ENCODE results near the gene DLG3.

DNA sequence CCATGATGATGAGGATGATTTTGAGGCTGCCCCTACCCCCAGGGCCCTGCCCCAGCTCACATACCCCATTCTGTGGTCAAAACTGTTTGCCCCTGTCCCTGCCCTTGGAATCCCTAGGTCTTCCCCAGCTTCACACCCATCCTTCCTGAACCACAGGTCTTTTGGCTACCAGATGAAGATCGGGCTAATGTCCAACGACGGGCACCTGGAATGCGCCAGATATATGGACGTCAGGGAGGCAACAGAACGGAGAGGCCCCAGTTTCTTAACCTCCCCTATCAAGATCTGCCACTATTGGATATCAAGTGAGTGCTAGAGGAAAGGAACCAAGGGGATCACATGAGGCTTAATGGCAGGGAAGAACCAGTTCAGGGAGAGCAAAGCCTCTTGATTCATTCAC lies 14.9 kb upstream of the DLG3 start:
- TF ChIP-seq, protein P1, sequence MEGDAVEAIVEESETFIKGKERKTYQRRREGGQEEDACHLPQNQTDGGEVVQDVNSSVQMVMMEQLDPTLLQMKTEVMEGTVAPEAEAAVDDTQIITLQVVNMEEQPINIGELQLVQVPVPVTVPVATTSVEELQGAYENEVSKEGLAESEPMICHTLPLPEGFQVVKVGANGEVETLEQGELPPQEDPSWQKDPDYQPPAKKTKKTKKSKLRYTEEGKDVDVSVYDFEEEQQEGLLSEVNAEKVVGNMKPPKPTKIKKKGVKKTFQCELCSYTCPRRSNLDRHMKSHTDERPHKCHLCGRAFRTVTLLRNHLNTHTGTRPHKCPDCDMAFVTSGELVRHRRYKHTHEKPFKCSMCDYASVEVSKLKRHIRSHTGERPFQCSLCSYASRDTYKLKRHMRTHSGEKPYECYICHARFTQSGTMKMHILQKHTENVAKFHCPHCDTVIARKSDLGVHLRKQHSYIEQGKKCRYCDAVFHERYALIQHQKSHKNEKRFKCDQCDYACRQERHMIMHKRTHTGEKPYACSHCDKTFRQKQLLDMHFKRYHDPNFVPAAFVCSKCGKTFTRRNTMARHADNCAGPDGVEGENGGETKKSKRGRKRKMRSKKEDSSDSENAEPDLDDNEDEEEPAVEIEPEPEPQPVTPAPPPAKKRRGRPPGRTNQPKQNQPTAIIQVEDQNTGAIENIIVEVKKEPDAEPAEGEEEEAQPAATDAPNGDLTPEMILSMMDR (IDR thresholded peaks at IDR 0.05) = no peak
- TF ChIP-seq POLR2A (IDR thresholded peaks at IDR 0.05) (no peak), EP300 (IDR thresholded peaks at IDR 0.05) (no peak)

All from ovary (tissue), 3 donors.